ENCODE data around the gene TBX21.

Gene TBX21

DNA sequence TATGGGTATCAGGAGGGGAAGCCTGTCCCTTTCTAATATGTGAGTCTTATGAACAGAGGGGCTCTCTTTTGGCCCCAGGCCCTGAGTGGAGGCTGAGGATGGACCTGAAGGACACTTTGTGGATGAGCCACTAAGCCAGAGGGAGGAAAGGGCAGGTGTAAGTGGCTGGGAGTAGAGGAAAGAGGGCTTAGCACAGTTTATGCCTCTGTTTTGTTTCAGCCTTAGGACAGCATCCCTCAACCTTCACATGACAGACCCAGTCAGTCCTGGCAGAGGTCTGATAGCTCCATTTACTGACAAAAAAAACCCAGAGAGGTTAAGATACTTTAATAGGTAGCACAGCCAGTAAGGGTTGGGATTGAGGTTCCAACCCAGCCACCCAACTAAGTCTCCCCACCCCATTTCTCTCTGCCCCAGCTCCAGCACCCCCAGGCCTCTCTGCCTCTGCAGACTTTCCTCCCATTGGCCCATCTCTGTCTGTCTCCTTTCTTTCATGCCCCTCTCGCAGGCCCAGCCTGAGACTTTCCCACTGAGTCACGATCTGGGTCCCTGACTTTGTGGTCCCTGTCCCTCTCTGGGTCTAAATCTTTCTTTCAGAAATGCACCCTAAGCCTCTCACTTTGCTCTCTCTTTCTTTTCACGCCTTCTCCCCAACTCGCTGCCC, 4.7 kb upstream of the TBX21 start:
- Histone ChIP-seq H3K4me2 (ENCODE audit: low read length) (no peak overlapping the region), H3K36me3 (ENCODE audit: insufficient read depth, low read length) (no peaks in the 10 kb centered on the region), H3K9me3 (replicated peaks; ENCODE audit: low read length) (no peaks in the 10 kb centered on the region), H3K4me3 (ENCODE audit: low read length) (no peak overlapping the region), H3K9ac (ENCODE audit: low read depth, low read length) (no peak overlapping the region), H3K4me1 (ENCODE audit: control insufficient read depth, insufficient read depth, low read length) (no peaks in the 10 kb centered on the region), H3K27me3 (ENCODE audit: control insufficient read depth, insufficient read depth, low read length) (peaks cover 88% of the 10 kb centered on the region)

DNA sequence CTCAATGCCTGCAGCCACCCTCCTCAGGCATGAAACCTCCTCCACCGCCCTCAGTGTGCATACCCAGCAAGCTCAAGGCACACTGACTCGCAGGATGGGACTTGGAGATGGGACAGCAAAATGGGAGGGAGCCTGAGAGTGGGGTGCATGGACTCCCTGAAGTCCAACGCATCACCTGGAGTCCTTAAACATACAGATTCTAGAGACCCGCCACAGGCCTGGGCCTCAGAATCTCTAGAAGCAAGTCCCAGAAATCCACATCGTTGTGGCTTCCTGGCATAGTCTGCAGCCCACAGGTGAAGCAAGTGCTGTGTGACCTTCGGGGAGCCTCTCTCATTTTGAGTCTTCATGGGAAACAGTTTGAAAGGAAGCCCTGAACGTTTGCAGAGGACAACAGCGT, 3.6 kb upstream of the TBX21 start:
- Histone ChIP-seq H3K4me2 (ENCODE audit: low read length) (no peak overlapping the region), H3K9me3 (replicated peaks; ENCODE audit: low read length) (no peaks in the 10 kb centered on the region), H3K4me3 (ENCODE audit: low read length) (no peak overlapping the region), H3K36me3 (ENCODE audit: insufficient read depth, low read length) (no peaks in the 10 kb centered on the region), H3K27me3 (ENCODE audit: control insufficient read depth, insufficient read depth, low read length) (peaks cover 90% of the 10 kb centered on the region), H3K9ac (ENCODE audit: low read depth, low read length) (no peak overlapping the region), H3K4me1 (ENCODE audit: control insufficient read depth, insufficient read depth, low read length) (no peaks in the 10 kb centered on the region)

DNA sequence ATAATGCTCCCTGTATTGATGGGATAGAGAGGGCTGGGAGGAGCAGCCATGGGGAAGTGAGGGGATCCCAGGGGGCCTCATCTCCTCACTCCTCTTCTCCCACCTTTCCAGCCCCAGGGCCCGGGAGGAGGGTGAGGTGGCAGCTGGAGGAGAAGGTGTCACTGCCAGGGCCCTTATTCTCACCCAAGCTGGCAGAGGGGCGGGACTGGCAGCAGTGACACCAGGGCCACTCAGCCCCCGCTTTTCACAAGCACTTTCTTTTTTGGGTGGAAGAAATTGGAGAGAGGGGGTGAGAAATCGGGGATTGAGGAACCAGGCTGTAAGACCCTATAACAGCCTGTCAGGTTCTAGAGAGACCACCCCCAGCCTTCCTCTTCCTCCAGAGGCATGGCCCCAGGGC, 2.4 kb upstream of the TBX21 start:
- Histone ChIP-seq H3K9ac (ENCODE audit: low read depth, low read length) (no peak overlapping the region), H3K4me2 (ENCODE audit: low read length) (no peak overlapping the region), H3K27me3 (ENCODE audit: control insufficient read depth, insufficient read depth, low read length) (peaks cover 91% of the 10 kb centered on the region), H3K36me3 (ENCODE audit: insufficient read depth, low read length) (no peaks in the 10 kb centered on the region), H3K4me3 (ENCODE audit: low read length) (no peak overlapping the region), H3K9me3 (replicated peaks; ENCODE audit: low read length) (no peaks in the 10 kb centered on the region), H3K4me1 (ENCODE audit: control insufficient read depth, insufficient read depth, low read length) (no peaks in the 10 kb centered on the region)

DNA sequence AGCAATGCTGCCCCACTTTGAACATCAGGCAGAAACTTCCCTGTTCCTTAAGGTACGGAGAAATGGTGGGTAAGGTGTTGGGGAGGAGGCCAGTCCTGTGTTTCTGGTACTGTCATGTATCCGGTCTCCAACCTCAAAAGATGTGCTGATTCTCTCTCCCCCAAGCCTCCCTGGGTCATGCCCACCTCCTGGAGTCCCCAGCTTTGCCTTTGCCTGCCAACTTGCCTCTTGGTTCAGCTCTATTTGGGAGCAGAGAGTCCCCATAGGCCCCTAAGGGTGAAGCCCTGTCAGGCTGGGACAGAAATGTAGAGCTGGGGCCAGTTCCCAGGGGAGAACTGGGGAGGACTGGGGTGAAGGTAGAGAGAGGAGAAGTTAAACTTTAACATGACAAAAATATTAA, 1.6 kb upstream of the TBX21 start:
- H3K4me2 ChIP-seq (ENCODE audit: low read length) = no peak overlapping the region
- H3K4me1 ChIP-seq (ENCODE audit: control insufficient read depth, insufficient read depth, low read length) = no peaks in the 10 kb centered on the region
- H3K36me3 ChIP-seq (ENCODE audit: insufficient read depth, low read length) = no peaks in the 10 kb centered on the region
- H3K9me3 ChIP-seq (replicated peaks; ENCODE audit: low read length) = no peaks in the 10 kb centered on the region
- H3K27me3 ChIP-seq (ENCODE audit: control insufficient read depth, insufficient read depth, low read length) = peaks cover 91% of the 10 kb centered on the region
- no peak overlapping the region for H3K4me3 ChIP-seq (ENCODE audit: low read length)
- H3K9ac ChIP-seq (ENCODE audit: low read depth, low read length) = no peak overlapping the region

DNA sequence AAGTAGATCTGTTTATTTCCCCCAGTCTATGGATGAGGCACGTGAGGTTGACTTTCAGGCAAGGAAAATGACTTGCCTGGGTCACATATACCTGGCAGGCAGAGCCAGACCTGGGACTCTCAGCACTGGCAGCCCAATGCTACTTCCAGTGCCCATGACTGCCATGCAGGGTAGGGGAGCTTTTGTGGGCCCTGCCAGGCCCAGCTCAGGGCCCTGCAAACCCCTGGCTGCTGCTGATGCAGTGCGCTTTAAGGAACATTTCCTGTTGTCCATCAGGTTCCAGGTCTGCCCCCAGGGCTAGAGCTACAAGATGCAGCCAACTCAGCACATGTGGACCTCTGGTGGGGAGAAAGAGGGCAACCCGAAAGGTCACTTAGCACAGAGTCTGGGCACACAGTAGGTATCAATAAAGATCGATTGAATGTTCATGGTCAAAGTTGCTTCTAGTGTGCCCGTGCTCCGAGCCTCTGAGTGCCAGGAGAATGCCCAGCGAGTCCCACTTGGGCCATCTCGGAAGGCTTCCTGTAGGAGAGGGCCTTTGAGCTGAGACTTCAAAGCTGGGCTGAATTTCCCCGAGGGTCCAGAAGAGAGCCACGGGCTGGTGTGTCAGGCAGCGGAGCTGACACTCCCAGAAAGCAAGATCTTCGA, 513 bp upstream of the TBX21 start:
- H3K4me1 ChIP-seq (ENCODE audit: control insufficient read depth, insufficient read depth, low read length) = no peaks in the 10 kb centered on the region
- no peak overlapping the region for H3K4me2 ChIP-seq (ENCODE audit: low read length)
- H3K4me3 ChIP-seq (ENCODE audit: low read length) = no peak overlapping the region
- no peaks in the 10 kb centered on the region for H3K36me3 ChIP-seq (ENCODE audit: insufficient read depth, low read length)
- H3K27me3 ChIP-seq (ENCODE audit: control insufficient read depth, insufficient read depth, low read length) = peaks cover 91% of the 10 kb centered on the region
- no peaks in the 10 kb centered on the region for H3K9me3 ChIP-seq (replicated peaks; ENCODE audit: low read length)
- H3K9ac ChIP-seq (ENCODE audit: low read depth, low read length) = no peak overlapping the region

DNA sequence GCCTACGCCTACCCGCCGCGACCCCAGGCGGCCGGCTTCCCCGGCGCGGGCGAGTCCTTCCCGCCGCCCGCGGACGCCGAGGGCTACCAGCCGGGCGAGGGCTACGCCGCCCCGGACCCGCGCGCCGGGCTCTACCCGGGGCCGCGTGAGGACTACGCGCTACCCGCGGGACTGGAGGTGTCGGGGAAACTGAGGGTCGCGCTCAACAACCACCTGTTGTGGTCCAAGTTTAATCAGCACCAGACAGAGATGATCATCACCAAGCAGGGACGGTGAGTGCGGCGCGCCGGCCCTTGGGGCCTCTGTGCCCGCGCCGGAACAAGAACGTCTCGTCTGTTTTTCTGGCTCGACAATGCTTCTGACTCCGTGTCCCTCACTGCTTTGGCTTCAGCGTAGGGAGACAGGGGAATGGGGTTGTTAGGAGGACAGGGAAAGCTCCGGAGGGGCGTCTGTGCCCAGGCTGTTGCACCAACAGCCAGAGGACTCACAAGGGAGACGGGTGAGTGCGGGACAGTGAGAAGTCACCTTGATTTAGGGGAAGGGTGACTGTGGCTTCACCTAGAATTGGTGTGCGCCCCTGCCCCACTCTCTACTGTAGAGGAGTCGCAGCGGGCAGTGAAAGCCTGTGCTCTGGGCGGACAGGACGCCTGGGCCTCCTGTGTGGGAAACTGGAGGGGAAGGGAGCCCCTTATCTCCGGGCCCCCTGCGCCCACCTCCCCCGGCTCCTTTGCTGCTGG, 806 bp downstream of the TBX21 start:
- no peaks in the 10 kb centered on the region for H3K9me3 ChIP-seq (replicated peaks; ENCODE audit: low read length)
- H3K36me3 ChIP-seq (ENCODE audit: insufficient read depth, low read length) = no peaks in the 10 kb centered on the region
- H3K9ac ChIP-seq (ENCODE audit: low read depth, low read length) = no peak overlapping the region
- no peak overlapping the region for H3K4me3 ChIP-seq (ENCODE audit: low read length)
- peaks cover 83% of the 10 kb centered on the region for H3K27me3 ChIP-seq (ENCODE audit: control insufficient read depth, insufficient read depth, low read length)
- H3K4me2 ChIP-seq (ENCODE audit: low read length) = peak overlapping the region; percentile 56
- H3K4me1 ChIP-seq (ENCODE audit: control insufficient read depth, insufficient read depth, low read length) = no peaks in the 10 kb centered on the region

DNA sequence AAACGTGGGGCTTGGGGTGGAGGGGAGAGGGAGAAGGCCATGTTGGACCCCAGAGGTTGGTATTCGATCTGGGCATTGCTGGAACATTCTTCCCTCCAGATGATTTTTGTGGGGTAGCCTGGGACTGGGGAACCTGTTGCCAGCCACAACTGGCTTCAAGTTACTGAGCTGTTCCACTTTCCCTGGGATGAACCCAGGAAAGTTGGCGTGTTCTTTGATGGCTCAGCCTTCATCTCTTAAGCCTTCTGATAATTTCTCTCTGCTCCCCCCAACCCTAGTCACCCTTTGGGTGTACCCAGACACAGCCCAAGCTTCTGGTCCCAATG, 2.1 kb downstream of the TBX21 start:
- Histone ChIP-seq H3K27me3 (ENCODE audit: control insufficient read depth, insufficient read depth, low read length) (peaks cover 76% of the 10 kb centered on the region), H3K9me3 (replicated peaks; ENCODE audit: low read length) (no peaks in the 10 kb centered on the region), H3K36me3 (ENCODE audit: insufficient read depth, low read length) (no peaks in the 10 kb centered on the region), H3K9ac (ENCODE audit: low read depth, low read length) (no peak overlapping the region), H3K4me3 (ENCODE audit: low read length) (no peak overlapping the region), H3K4me2 (ENCODE audit: low read length) (no peak overlapping the region), H3K4me1 (ENCODE audit: control insufficient read depth, insufficient read depth, low read length) (no peaks in the 10 kb centered on the region)

DNA sequence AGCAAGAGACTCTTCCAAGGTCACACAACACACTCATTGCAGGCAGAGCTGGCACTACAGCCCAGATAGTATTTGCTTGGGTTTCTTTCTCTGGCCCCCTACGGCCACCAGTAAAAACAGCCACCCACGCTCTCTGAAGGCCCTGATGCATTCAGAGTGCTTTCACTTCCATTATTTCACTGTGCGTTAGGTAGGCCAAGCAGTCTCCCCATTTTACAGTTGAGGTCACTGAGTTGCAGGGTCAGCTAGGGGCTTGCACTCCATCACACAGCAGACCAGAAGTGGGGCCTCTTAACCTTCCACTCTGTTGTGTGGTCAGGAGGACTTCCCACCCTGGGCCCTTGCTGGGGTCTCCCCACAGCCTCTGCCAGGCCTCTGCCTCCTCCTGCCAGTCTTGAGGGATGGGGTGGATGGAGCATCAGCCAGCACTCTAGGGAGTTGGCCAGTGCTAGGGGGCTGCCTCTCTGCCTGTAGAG, 2.5 kb downstream of the TBX21 start:
- Histone ChIP-seq H3K4me3 (ENCODE audit: low read length) (no peak overlapping the region), H3K9me3 (replicated peaks; ENCODE audit: low read length) (no peaks in the 10 kb centered on the region), H3K4me1 (ENCODE audit: control insufficient read depth, insufficient read depth, low read length) (no peaks in the 10 kb centered on the region), H3K4me2 (ENCODE audit: low read length) (no peak overlapping the region), H3K36me3 (ENCODE audit: insufficient read depth, low read length) (no peaks in the 10 kb centered on the region), H3K9ac (ENCODE audit: low read depth, low read length) (no peak overlapping the region), H3K27me3 (ENCODE audit: control insufficient read depth, insufficient read depth, low read length) (peaks cover 75% of the 10 kb centered on the region)

DNA sequence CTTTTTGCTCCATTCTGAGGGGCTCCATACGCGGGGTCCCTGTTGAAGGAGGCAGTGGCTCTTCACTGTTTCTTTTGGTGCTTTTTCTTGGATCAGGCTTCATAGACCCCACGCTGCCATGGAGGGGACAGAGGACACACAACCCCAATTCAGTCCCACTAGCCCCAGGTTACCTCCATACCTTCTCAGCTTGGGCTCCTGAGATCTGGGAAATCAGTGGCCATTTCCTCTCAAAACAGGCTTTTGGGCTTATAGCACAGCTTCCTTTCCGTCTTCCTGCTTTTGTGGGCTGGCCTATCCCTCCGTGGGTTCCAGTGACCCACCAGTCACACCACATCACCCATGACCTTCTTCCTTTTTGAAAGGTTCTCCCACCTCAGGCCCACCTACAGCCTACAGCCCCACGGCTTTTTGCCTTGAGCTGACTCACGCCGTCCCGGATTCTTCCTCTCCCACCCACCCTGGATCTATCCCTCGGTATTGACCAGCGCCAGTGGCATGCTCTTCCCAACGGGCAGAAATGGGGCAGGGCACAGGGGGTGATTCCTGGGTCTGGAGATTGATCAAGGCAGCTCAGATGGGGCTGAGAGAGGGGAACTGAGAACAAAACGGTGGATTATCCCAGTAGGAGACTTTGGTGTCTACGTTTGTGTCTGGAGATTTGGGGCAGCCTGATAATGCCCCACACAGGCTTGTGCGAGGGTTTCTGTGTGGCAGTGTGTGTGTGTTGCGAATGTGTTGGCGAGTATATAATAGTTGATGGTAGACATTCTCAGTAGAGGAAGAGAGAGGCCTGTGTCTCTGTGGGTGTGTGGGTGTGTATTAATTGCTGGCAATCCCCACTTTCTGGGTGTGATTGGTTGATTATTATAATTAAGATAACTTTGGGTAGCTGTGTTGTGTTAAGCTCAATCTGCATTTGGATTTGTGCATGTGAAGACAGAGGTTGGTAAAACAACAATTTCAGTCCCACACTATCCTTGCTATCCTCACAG, 3.8 kb downstream of the TBX21 start:
- H3K4me1 ChIP-seq (ENCODE audit: control insufficient read depth, insufficient read depth, low read length) = no peaks in the 10 kb centered on the region
- no peak overlapping the region for H3K9ac ChIP-seq (ENCODE audit: low read depth, low read length)
- no peaks in the 10 kb centered on the region for H3K9me3 ChIP-seq (replicated peaks; ENCODE audit: low read length)
- H3K27me3 ChIP-seq (ENCODE audit: control insufficient read depth, insufficient read depth, low read length) = peaks cover 72% of the 10 kb centered on the region
- H3K36me3 ChIP-seq (ENCODE audit: insufficient read depth, low read length) = no peaks in the 10 kb centered on the region
- H3K4me3 ChIP-seq (ENCODE audit: low read length) = no peak overlapping the region
- no peak overlapping the region for H3K4me2 ChIP-seq (ENCODE audit: low read length)

DNA sequence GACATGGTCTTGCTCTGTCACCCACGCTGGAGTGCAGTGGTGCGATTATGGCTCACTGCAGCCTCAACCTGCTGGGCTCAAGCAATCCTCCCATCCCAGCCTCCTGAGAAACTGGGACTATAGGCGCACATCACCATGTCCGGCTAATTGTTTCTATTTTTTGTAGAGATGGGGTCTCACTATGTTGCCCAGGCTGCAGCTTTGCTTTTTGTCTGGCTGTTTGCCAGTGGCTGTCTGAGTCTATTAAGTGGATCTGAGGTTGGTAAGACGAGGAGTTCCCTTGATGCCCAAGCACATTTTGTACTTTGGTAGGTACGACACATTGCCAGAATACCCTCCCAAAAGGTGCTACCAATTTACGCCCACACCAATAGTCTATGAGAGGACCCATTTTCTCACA, 5.1 kb downstream of the TBX21 start:
- Histone ChIP-seq H3K27me3 (ENCODE audit: control insufficient read depth, insufficient read depth, low read length) (peaks cover 70% of the 10 kb centered on the region), H3K36me3 (ENCODE audit: insufficient read depth, low read length) (no peaks in the 10 kb centered on the region), H3K4me1 (ENCODE audit: control insufficient read depth, insufficient read depth, low read length) (no peaks in the 10 kb centered on the region), H3K4me2 (ENCODE audit: low read length) (no peak overlapping the region), H3K9ac (ENCODE audit: low read depth, low read length) (no peak overlapping the region), H3K4me3 (ENCODE audit: low read length) (no peak overlapping the region), H3K9me3 (replicated peaks; ENCODE audit: low read length) (no peaks in the 10 kb centered on the region)

DNA sequence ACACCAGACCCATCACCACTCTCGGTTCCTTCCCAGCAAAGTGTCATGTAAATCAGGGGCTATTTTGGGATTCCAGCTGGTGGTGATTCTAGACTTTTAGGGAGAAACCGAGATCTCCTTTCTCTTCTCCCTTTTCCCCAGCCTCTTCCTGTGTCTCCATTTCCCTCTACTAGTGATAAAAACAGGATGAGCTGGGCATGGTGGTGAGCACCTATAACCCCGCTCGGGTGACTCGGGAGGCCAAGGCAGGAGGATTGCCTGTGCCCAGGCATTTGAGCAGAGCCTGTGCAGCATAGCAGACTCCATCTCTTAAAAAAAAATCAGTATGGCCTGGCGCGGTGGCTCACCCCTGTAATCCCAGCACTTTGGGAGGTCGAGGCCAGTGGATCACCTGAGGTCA, 6.1 kb downstream of the TBX21 start:
- no peak overlapping the region for H3K9ac ChIP-seq (ENCODE audit: low read depth, low read length)
- no peaks in the 10 kb centered on the region for H3K4me1 ChIP-seq (ENCODE audit: control insufficient read depth, insufficient read depth, low read length)
- H3K9me3 ChIP-seq (replicated peaks; ENCODE audit: low read length) = no peaks in the 10 kb centered on the region
- H3K4me2 ChIP-seq (ENCODE audit: low read length) = no peak overlapping the region
- H3K27me3 ChIP-seq (ENCODE audit: control insufficient read depth, insufficient read depth, low read length) = peaks cover 67% of the 10 kb centered on the region
- H3K4me3 ChIP-seq (ENCODE audit: low read length) = no peak overlapping the region
- no peaks in the 10 kb centered on the region for H3K36me3 ChIP-seq (ENCODE audit: insufficient read depth, low read length)
